D721Med (cell line): ENCODE measurements around the gene PTPRG.

Experiments used
- DNase-seq: peaks from one replicate; pipeline ENCODE4 v3.0.0; 2011; ENCODE audit warnings: low spot score; ENCODE audit not compliant: insufficient read length
- FAIRE-seq: peaks from 2 replicates; lab custom pipeline; 2011; peaks lifted over from hg19 to GRCh38; lab: Jason Lieb, UNC
- CTCF ChIP-seq: IDR thresholded peaks from 2 replicates; pipeline ENCODE4 v1.5.1; 2012; ENCODE audit warnings: mild to moderate bottlenecking, control low read depth; ENCODE audit not compliant: insufficient read depth; ENCODE audit errors: missing control alignments

The PTPRG gene

GRCh38 chr3:61937477-61937876, 376.1 kb downstream of the PTPRG start:
- TF ChIP-seq CTCF = no peak
- DNase-seq = no peak
- FAIRE-seq = no peak

- no peak for FAIRE-seq
These were observed 377.6 kb downstream of the PTPRG start for GRCh38 chr3:61938878-61939549.

GRCh38 chr3:61940236-61940635, 378.9 kb downstream of the PTPRG start:
- DNase-seq (no peak), FAIRE-seq (no peak)
- no peak for TF ChIP-seq CTCF

More at GRCh38 chr3:61938878-61939549, 377.6 kb downstream of the PTPRG start:
- TF ChIP-seq CTCF = no peak
- no peak for DNase-seq

GRCh38 chr3:61943975-61944374, 382.6 kb downstream of the PTPRG start:
- no peak for TF ChIP-seq CTCF
- no peak for FAIRE-seq
- no peak for DNase-seq

GRCh38 chr3:61944726-61945125, 383.4 kb downstream of the PTPRG start:
- FAIRE-seq (no peak), DNase-seq (no peak)
- TF ChIP-seq CTCF = no peak

- FAIRE-seq (no peak), DNase-seq (no peak)
- TF ChIP-seq CTCF = no peak
These were observed 384.3 kb downstream of the PTPRG start for GRCh38 chr3:61945657-61946056.

- FAIRE-seq = no peak
- DNase-seq = no peak
- no peak for TF ChIP-seq CTCF
These were observed 385.4 kb downstream of the PTPRG start for GRCh38 chr3:61946570-61947324.
